ENCODE measurements around the gene SNX25. TPM values are rescaled to one million over a fixed set of nuclear protein-coding genes. Genes with fewer than 3 reads are reported as not detected.
"Not testable (repeated sequence)": the region's sequence is repeated elsewhere in the genome, so short reads cannot be mapped to it uniquely, and the experiment has no call there.

Gene SNX25
- total RNA-seq, 1 experiment from 2014 or later: 12.5 TPM

DNA sequence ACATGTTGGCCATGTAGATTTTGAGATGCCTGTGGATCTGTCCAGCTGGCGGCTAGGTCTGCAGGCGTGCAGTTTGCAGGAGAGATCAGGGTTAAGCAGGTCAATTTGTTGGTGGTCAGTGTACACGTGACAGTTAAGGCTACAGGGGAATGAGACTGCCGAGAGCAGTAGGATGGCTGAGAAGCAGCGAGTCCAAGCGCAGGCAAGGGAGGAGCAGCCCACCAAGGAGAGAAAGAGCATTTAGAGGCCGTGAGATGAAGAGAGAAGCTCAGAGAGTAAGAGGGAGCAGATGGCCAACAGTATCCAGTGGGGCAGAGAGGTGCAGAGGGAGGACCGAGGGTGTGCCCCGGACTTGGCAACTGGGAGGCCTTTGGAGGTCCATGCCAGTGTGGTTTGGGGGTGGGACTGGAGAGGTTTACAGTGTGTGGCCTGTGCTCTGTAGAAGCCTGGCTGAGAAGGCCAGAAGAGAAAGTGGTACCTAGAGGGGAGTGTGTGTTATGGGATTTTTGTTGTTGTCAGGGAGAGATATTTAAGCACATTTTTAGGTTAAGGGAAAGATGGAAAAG, 18.4 kb downstream of the SNX25 start:
- no peak for DNase-seq (ENCODE audit: extremely low read depth, low read depth)

DNA sequence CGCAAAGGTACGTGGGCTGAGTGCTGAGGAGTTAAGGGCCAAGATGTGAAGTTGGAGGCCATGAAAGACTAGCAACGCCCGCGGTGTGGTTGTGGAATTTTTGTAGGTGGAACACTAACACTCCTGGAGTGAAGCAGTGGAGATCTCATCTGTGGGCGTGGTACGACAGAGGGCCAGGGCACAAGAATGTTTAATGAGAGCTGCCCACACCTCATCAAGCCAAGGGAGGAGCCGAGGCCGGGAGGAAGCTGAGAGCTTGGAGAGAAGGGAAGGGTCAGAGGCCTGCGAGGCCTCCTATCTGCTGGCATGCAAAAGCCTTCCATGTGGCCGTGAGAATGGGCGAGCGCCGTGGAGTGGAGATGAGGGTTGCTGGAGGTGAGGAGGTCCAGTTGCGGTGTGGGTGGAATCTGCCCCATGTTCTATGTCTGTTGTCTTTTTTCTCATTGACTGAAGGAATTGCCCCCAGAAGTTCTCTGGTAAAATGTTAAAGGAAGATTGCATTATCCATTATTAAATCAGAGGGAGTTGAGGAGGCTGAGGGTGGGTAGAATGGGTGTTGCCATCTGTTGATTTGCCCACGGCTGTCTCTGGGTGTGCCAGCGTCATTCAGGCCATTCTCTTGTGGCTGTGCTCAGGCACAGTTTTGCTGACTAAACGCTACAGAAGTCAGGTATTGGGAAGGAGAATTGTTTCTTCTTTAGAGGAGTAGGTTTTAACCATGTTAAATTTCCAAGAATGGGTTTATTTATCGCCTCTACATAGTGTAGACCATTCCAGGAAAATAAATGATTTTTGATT, 19.8 kb downstream of the SNX25 start:
- DNase-seq (ENCODE audit: extremely low read depth, low read depth): no peak

DNA sequence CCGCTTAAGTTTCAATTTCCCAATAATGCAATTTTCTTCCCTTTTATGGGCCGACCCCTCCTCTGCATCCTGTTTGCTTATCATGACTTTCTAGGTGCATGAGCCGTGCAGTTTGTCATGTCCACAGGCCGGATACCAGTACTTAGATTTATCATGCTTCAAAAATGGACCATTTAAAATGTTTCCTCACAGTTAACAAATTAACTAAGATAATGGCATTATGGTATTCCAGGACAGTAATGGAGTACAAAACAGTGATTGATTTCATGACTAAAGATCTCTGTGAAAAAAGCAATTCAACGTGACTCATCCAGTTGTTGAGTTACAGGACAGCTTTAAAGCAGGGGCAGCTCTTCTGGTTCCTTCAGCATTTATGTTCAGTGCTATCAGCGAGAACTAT, 23.0 kb downstream of the SNX25 start:
- DNase-seq (ENCODE audit: extremely low read depth, low read depth): no peak

DNA sequence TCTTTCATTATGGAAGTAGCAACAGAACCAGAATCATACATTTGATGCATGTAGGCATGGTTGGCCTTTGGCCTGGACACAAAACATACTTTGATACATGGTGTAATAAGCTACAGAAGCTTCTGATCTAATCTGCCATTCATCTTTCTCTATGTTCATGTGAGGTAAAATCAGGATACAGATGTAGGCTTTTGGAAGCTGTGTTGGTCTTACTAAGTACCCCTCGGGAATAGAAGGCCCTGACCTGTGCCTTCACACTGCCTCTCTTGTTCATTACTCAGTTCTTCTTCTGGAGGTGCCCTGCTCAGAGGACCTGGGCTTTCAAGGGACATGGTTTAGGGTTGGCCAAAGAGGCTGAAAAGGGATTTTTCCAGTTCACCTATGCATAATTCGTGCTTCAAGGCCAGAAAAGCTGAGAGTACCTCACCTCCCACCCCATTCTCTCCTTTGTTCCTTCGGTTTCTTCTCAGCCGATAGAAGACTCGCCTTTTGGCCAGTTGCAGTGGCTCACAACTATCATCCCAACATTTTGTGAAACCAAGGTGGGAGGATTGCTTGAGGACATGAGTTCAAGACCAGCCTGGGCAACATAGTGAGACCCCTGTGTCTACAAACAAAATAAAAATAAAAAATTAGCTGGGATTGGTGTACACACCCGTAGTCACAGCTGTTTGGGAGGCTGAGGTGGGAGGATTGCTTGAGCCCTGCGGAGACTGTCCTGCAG, 25.9 kb downstream of the SNX25 start:
- DNase-seq (ENCODE audit: extremely low read depth, low read depth): no peak

DNA sequence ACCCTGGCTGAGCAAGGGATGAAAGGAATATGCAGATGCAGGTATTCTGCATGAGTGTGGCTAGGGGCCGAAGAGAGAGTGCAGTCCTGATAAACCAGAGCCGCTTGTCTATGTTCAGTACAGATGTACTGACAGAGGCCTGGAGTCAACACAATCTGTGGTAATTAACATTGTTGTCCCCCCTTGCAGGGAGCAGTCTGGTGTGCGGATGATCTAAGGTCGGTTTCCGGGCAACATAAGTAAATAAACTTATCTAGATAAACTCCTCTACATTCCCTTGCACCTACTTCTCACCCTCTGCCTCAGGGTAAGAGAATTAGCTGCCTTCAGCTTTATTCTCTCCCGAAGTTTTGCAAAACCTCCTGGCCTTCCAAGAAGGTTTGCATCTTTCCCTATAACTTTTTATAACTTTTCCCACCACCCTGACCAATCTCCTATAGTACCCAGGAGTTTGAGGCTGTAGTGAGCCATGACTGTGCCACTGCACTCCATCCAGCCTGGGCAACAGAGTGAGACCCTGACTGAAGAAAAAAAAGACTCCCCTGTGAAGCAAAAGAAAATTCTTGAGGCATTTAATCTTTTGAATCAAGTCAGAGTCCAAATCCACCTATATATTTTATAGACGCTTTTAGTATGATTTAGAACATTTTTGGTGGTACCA, 26.6 kb downstream of the SNX25 start:
- no peak for DNase-seq (ENCODE audit: extremely low read depth, low read depth)

DNA sequence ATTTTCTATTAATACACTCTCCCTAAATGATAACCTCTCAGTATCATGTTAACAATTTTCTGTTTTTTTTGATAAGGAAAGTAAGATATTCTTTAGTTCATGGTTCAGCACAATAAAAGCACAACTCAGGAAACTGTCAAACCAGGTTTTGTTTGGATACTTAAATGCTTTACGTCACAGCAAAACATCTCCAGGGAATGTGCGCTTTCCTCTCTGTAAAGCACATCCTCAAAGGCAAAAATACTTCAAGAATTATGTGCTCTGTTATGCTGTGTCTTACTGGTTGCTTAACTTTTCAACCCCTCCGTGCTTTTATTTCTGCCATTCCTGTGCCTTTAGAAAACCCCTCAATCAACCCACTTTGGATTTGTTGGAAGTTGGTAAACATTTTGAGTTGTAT, 27.8 kb downstream of the SNX25 start:
- DNase-seq (ENCODE audit: extremely low read depth, low read depth): no peak

DNA sequence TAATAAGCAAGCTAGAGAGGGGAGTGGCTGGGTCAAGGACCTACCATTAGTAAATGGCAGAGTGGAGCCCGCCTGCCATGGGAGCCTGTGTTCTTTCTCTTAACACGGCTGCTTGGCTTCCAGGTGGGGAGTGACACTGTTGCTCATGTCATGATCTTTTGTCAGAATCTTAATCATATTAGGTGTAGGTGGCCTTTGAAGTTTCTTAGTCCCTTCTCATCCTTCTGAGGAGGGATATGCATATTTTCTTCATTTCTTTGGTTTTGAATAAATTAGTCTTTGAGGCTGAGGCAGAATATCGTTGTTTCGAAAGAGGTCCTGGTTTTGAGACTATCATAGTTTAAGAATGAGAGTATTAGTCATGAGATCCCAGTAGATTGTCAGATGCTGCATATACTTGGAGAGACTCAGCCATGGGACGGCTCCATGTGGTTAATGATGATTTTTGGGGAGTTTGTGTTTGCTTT, 28.9 kb downstream of the SNX25 start:
- DNase-seq (ENCODE audit: extremely low read depth, low read depth): no peak

DNA sequence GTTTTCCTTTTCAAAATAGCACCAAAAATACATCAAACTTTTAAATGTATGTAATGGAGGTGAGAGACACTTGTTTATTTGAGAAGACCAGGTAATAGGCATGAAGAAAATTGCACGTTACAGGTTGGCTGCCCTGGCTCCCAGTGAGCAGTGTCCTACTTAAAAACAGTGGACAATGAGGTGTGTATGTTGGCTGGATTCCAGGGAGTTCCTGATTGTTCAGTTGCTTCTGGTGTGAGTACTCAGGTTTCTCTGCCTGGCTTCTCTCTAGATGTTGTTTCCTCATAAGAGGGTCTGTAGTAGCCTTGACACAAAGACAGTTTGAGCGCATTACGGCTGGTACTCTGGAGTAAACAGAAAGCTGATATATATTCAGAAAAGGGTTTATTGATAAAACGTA, 29.4 kb downstream of the SNX25 start:
- no peak for DNase-seq (ENCODE audit: extremely low read depth, low read depth)

DNA sequence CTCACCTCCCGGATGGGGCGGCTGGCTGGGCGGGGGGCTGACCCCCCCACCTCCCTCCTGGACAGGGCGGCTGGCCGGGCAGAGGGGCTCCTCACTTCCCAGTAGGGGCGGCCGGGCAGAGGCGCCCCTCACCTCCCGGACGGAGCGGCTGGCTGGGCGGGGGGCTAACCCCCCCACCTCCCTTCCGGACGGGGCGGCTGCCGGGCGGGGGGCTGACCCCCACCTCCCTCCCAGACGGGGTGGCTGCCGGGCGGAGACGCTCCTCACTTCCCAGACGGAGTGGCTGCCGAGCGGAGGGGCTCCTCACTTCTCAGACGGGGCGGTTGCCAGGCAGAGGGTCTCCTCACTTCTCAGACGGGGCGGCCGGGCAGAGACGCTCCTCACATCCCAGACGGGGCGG, 31.1 kb downstream of the SNX25 start:
- not testable (repeated sequence) for DNase-seq (ENCODE audit: extremely low read depth, low read depth)

DNA sequence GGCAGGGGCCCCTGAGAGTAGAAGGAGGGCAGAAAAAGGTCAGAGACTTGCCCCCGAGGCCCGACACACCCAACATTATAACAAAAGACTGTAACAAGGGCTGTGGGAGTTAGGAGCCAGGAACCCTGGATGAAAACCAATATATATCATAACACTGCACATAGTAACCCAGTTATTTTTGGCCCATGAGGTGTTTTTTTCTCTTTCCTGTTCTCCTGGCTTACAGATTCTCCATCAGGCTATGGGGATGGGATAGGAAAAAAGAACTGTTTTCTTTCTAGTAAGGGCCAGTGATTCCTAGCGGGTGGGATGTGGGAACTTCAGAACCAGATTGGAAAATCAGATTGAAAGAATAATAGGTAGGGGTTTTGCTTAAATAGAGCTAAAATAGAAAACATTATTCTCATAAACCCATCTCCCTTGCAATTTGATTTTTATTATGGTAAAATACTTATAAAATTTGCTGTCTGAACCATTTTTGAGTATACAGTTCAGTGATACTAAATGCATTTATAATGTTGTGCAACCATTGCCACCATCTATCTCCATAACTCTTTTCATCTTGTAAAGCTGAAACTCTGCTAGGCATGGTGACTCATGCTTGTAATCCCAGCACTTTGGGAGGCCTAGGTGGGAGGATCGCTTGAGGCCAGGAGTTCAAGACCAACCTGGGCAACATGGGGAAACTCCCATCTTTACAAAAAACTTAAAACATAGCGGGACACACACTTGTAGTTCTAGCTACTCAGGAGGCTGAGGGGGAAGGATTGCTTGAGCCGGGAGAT, 33.5 kb downstream of the SNX25 start:
- DNase-seq (ENCODE audit: extremely low read depth, low read depth): no peak

DNA sequence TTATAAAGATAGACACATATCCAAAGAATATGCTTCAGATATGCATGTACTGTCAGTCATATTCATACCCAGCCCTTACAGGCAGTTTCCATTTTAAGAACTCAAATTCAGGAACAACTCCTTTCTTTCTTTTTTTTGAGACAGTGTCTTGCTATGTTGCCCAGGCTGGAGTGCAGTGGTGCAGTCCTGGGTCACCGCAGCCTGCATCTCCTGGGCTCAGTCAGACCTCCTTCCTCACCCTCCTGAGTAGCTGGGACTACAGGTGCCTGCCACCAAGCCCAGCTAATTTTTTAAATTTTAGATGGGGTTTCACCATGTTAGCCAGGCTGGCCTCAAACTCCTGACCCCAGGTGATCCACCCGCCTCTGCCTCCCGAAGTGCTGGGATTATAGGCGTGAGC, 34.5 kb downstream of the SNX25 start:
- no peak for DNase-seq (ENCODE audit: extremely low read depth, low read depth)

DNA sequence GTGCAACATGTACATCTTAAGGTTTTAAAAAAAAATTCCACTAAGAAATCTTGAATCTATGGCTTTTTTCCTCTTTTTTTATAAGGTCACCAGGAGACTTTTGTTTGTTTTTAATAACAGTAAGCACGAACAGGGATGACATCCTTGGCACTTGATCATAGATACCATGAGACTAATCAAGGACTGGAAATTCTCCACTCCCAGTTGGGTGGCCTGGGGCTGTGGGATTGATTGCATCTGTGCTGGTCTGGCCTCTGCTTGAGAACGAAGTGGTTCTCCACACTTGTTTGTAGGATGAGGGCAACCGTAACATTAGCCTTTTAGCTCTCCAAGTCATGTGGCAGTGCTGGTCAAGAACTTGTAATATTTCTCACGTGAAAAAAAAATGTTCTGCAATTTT, 35.4 kb downstream of the SNX25 start:
- DNase-seq (ENCODE audit: extremely low read depth, low read depth): no peak

DNA sequence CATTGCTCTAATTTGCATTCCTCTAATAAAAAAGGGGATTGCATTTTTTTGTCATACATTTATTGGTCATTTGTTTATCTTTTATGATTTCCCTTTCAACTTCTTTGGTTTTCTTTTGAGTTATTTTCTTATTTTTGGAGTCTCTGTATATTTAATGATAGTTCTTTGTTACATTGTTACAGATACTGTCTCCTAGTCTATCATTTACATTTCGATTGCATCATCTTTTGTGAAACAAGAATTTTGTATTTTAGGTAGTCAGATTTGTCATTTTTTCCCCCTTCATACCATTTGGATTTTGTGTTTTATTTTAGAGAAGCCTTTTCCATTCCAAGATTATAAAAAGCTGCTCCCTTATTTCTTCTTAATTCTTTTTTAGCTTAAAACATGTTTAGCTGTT, 37.1 kb downstream of the SNX25 start:
- no peak for DNase-seq (ENCODE audit: extremely low read depth, low read depth)

DNA sequence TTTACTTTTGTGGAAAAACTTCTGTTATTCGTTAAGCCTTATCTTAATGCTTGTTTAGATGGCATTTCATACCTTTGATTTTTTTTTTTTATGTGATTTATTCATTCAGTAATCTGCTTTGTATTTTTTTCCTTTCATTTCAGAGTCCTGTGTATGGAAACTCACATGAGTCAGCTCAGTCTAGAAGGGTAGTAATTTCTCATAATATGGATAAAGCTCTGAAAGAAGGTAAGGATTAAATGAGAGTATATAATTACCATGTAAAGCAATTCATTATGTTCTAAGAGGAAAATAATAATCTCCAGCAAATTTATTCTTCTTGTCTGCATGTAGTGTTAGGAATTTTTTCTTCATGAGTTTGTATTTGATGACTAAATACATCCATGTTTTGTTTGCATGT, 37.8 kb downstream of the SNX25 start:
- DNase-seq (ENCODE audit: extremely low read depth, low read depth): no peak

DNA sequence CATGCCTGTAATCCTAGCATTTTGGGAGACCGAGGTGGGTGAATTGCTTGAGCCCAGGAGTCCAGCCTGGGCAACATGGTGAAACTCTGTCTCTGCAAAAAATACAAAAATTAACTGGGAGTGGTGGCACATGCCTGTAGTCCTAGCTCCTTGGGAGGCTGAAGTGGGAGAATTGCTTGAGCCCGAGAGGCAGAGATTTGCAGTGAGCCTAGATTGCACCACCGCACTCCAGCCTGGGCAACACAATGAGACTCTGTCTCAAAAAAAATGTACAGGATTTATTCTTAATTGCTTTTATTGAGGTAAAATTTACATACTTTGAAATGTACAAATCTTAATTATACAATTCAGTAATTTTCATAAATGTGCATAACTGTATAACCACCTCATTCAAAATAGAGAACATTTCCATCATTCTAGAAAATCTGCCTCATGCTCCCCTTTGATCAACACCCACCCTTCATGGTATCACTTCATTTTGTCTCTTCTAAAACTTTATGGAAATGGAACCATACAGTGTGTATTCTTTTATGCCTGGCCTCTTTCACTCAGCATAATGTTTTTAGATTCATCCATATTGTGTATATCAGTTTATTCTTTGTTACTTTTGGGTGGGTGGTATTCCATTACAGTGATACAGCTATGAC, 39.1 kb downstream of the SNX25 start:
- DNase-seq (ENCODE audit: extremely low read depth, low read depth): no peak

DNA sequence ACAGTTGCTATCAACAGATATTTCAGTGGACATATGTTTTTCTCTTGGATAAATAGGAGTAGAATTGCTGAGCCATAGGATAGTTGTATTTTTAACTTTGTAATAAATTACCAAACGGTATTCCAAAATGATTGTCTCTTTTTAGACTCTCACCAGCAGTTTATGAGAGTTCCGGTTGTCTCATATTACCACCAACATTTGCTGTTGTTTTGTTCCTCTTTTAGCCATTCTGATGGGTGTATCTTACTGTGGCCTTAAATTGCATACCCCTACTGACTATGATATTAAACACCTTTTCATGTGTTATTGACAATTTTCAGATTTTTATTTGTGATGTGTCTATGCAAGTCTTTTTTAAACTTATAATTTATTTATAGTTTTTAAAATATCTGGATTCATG, 39.7 kb downstream of the SNX25 start:
- no peak for DNase-seq (ENCODE audit: extremely low read depth, low read depth)

DNA sequence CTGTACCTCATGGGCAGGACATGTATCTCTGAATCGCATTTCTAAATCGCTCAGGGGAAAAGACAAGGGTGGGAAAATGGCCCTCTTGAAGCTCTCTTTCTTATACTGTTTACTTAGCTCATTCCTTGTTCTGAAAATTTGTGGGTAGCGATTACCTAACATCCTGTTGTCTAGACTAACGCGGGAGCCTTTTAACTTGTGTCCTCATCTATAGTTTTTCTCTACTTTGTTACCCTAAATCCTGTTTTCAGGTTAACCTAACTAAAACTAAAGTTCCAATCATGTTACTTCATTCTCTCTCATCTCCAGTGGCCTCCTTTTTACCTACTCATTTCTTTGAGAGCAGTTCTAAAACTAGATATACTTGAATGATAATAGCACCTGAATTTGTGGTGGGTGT, 45.0 kb downstream of the SNX25 start:
- DNase-seq (ENCODE audit: extremely low read depth, low read depth): no peak

DNA sequence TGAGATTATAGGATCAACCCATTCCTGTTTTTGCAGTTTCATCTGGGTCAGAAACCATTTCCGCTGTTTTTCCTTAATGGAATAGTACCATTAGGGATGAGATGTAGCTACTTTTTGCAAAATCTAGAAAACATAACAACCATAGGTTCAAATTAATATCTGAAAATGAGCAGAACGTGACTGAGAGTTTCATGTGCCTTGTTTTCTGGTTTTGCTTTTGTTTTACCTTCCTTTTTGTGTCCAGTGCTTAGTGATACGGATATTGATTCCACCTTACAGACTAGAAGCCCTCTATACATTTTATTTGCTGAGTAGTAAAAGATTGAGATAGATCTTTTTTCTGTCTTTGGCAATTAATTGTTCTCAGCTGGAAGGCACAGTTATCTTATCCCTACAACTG, 46.5 kb downstream of the SNX25 start:
- no peak for DNase-seq (ENCODE audit: extremely low read depth, low read depth)

DNA sequence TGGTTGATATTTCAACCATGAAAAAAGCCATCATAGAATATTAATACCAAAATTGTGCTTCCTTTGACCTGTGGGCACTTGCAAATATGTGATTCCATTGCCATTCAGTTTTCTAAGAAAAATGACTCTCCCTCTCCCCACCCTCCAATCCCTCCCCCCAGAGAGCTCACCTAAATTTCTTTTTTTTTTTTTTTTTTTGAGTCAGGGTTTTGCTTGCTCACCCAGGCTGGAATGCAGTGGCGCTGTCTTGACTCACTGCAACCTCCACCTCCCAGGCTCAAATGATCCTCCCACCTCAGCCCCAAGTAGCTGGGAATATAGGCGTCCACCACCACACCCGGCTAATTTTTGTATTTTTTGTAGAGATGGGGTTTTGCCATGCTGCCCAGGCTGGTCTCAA, 47.0 kb downstream of the SNX25 start:
- DNase-seq (ENCODE audit: extremely low read depth, low read depth): no peak

DNA sequence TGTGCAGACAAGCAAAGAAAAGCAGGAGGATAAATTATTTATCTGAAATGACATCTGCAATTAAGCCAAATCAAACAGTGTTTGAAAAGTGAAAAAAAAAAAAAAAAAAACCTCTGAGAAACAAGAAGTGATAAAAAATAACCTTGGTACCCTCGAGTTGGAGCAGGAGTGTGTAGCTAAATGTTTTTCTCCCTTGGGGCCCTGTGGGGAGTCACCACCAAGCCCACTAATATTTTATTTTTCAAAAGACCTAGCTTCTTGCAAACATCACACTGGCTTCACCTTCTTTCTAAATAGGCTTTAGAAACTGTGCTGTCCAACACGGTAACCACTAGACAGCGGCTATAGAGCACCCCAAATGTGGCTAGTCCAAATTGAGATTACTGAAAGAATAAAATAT, 47.7 kb downstream of the SNX25 start:
- DNase-seq (ENCODE audit: extremely low read depth, low read depth): no peak

All from NCI-H460 (cell line).